VCaP (cell line): ENCODE data around the gene AUP1.

ENCODE experiments used
- H3K27ac ChIP-seq: fragments of 450-650 bp; 2 replicates; pipeline ENCODE4 v1.5.1; 2017
- CTCF ChIP-seq: fragments of 450-650 bp; conservative IDR thresholded peaks from 2 replicates; pipeline ENCODE4 v1.5.1; 2017; ENCODE audit warnings: mild to moderate bottlenecking, moderate library complexity

The AUP1 gene

GRCh38 chr2:74525717-74526648 lies 3.5 kb downstream of the AUP1 start, which contains the start of gene DQX1:
TSS of gene DQX1 (minus strand) at chr2:74526231. CDS start at chr2:74525729, 502 bp downstream.
- H3K27ac ChIP-seq = no peak within 1 kb of the TSS
- no peak for TF ChIP-seq CTCF

- TF ChIP-seq CTCF = no peak
- H3K27ac ChIP-seq = no peak overlapping the region
Measured at GRCh38 chr2:74524955-74525716, 4.4 kb downstream of the AUP1 start.

GRCh38 chr2:74524005-74524404 lies 5.5 kb downstream of the AUP1 start:
- TF ChIP-seq CTCF = no peak
- no peak overlapping the region for H3K27ac ChIP-seq

- H3K27ac ChIP-seq = no peak overlapping the region
- TF ChIP-seq CTCF = no peak
Measured at GRCh38 chr2:74522516-74522915, 7.0 kb downstream of the AUP1 start.

GRCh38 chr2:74516650-74517049 lies 12.9 kb downstream of the AUP1 start:
- H3K27ac ChIP-seq = no peak overlapping the region
- TF ChIP-seq CTCF = no peak

GRCh38 chr2:74515981-74516633 lies 13.4 kb downstream of the AUP1 start:
- H3K27ac ChIP-seq = no peak overlapping the region
- TF ChIP-seq CTCF = no peak
